ENCODE results near the gene BCL7A.

Gene BCL7A

DNA sequence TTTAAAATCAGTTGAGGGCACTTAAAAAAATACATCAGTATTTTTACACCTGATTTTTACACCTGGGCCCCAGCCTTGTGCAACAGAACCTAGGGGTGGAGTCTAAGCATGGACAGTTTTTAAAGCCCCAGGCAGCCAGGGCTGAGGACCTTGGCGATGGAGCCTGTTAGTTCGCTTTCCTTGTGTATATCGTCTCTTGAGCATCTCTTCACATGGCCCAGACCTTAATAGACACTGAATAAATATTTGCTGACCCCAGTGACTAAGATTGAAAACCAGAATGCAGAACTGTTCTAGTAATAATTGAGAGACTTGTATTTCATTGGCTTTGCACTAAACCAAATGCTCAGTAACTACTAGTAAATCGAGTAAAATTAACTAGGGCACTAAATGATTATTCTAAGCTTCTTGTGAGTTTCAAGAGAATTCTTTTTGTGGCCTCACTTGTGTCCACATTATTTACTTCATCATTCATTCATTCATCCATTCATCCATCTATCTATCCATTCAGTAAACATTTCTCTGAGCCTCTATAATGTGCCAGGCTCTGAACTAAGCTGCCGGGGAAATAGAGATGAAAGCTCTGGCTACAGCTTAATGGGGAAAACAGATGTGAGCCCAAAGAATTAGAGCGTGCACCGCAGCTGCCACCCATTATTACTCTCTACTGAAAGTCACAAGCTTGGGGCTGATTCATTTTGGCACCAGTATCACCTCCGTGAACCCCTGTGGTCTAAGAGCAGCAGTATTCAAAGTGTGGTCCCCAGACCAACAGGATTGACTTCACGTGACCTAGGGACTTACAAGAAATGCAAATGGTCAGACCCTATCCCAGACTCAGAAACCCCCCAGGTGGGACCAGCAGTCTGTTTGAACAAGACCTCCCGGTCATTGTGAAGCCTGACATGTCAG, 30.7 kb upstream of the BCL7A start:
- DNase-seq: peak; percentile 15 to 67

DNA sequence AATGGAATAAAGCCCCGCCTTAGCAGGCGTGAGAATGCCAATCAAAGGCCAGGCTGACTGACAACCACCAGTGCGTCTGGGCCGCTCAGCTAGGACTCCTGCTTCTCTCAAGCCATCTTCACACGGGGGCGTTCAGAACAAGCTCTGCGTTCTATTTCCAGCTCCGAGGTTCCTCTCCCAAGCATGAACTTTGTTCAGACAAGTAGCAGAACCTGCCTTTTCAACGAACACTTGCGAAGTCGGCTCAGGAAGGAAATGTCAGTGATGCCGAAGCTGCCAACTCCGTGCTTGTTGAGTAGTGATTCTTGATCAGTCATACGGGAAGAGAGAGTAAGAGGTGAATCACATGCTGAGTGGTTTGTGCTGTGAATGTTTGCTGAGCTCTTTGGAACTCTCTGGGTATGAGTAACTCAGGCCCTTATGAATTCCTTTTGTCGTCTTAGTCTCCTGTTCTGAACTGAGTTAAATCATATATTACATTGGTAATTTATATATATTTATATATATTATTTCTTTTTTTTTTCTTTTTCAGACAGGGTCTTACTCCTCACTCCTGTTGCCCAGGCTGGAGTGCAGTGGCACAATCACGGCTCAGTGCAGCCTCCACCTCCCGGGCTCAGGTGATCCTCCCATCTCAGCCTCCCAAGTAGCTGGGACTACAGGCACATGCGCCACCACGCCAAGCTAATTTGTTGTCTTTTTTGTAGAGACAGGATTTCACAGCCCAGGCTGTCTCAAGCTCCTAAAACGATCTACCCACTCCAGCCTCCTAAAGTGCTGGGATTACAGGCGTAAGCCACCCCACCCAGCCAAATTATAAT, 29.4 kb upstream of the BCL7A start:
- H3K4me1 Mint-ChIP-seq: peaks cover 24% of the 10 kb centered on the region
- H3K4me3 Mint-ChIP-seq: peak overlapping the region; percentile 68 to 77
- H3K9me3 Mint-ChIP-seq: no peaks in the 10 kb centered on the region
- DNase-seq (peak; percentile 59 to 79), ATAC-seq (peak; percentile 99)
- no peaks in the 10 kb centered on the region for H3K27me3 Mint-ChIP-seq
- H3K27ac Mint-ChIP-seq: peak overlapping the region; percentile 59 to 73

More for the DNA sequence above, 30.7 kb upstream of the BCL7A start:
- peak; percentile 76 for ATAC-seq
- H3K27ac Mint-ChIP-seq: no peak overlapping the region
- H3K27me3 Mint-ChIP-seq: no peaks in the 10 kb centered on the region
- peaks cover 24% of the 10 kb centered on the region for H3K4me1 Mint-ChIP-seq
- H3K9me3 Mint-ChIP-seq: no peaks in the 10 kb centered on the region
- H3K4me3 Mint-ChIP-seq: peak overlapping the region in 1 of 2 donors; percentile 77

DNA sequence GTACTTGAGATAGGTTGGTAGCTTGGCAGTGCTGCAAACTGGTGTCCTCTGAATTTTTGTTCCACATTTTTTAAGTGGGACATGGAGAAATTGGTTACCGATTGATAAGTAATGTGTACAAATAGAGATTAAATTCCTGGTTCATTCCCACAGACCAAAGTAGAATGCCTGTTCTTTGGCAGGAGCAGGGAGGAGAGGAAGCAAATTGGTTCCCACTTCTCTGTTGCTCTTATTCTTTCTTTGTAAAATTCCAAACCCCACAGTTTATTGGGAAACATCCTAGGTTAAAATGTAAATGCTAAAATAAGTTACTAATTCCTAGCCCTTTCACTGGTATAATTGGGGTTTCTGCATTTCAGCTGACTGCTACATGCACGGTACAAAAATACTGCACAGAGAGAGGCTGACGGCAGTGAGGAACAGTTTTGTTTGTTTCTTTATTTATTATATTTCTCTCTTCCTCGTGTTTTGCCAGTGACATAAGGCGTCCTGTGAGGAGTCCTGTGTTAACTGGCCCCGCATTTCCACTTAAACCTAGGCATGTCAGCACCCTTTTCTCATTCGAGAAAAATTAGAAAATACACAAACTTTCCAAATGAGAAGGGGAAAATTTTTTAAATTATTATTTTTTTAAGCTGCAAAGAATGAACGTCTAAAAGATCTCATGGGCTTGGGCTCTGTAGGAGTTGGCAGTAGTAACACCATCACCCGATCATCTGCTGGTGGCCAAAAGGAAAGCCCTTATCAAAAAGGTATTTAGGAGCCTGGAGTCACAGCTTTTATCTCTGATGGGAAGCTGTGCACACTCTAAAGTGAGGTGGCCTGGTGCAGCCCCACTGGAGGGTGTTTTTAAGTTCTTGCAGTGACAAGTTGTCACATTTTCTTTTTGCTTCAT, 25.4 kb upstream of the BCL7A start:
- H3K9me3 Mint-ChIP-seq: peaks cover 0 to 6% of the 10 kb centered on the region in 2 donors
- no peaks in the 10 kb centered on the region for H3K27me3 Mint-ChIP-seq
- ATAC-seq: no peak
- H3K4me1 Mint-ChIP-seq: peaks cover 15% of the 10 kb centered on the region
- H3K27ac Mint-ChIP-seq: no peak overlapping the region
- no peak overlapping the region for H3K4me3 Mint-ChIP-seq
- DNase-seq: no peak

DNA sequence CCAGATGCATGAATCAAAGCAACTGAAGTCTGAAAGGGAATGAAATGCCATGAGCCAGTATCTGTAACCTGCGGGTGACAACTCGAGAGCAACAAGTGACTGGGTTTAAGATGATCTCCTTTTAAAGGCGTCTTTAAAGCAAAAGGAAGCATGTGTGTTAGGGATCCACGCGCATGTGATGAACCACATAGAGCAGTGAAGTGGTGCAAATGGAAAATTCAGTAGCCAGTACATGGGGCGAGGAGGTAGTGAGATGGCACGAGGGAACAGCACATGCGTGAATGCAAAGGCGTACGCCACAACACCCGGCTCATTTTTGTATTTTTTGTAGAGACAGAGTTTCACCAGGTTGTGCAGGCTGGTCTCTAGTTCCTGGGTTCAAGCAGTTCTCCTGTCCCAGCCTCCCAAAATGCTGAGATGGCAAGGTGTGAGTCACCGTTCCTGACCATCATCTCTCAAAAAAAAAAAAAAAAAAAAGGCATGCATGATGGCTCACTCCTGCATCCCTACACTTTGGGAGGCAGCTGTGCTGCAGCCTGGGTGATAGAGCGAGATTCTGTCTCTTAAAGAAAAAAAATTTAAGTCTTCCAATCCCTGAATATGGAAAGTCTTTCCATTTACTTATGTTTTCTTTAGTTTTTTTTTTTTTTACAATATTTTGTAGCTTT, 24.6 kb upstream of the BCL7A start:
- no peak for DNase-seq
- H3K4me3 Mint-ChIP-seq: no peak overlapping the region
- no peak for ATAC-seq
- peaks cover 0 to 6% of the 10 kb centered on the region in 2 donors for H3K9me3 Mint-ChIP-seq
- peaks cover 7% of the 10 kb centered on the region for H3K4me1 Mint-ChIP-seq
- no peaks in the 10 kb centered on the region for H3K27me3 Mint-ChIP-seq
- H3K27ac Mint-ChIP-seq: no peak overlapping the region

DNA sequence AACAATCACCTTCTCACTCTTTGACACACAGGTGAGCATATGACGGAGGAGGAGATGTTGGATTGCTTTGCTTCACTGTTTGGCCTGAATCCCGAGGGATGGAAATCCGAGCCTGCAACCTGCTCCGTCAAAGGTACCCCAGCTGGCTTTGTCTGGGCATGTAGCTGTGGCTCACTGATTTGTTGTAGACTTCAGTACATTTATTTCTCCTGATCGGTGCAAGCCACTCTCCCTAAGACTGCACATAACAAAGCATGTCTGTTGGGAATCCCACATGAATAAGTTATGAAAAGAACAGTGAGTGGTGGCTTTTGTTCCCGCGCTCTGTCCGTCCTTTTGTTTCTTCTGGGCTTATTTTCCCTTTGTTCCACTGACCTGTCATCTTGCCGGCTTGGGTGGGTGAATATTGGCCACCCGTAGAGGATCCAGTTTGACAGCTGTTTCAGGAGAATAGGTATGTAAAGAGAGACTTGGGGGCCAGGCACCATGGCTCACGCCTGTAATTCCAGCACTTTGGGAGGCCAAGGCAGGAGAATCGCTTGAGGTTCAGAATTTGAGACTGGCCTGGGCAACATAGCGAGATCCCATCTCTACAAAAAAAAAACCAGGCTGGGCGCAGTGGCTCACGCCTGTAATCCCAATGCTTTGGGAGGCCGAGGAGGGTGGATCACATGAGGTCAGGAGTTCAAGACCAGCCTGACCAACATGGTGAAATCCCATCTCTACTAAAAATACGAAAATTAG, 20.0 kb upstream of the BCL7A start:
- DNase-seq: no peak
- peaks cover 29% of the 10 kb centered on the region for H3K4me1 Mint-ChIP-seq
- ATAC-seq: no peak
- H3K27ac Mint-ChIP-seq: no peak overlapping the region
- H3K4me3 Mint-ChIP-seq: no peak overlapping the region
- peaks cover 0 to 6% of the 10 kb centered on the region in 2 donors for H3K9me3 Mint-ChIP-seq
- peaks cover 30% of the 10 kb centered on the region for H3K27me3 Mint-ChIP-seq

DNA sequence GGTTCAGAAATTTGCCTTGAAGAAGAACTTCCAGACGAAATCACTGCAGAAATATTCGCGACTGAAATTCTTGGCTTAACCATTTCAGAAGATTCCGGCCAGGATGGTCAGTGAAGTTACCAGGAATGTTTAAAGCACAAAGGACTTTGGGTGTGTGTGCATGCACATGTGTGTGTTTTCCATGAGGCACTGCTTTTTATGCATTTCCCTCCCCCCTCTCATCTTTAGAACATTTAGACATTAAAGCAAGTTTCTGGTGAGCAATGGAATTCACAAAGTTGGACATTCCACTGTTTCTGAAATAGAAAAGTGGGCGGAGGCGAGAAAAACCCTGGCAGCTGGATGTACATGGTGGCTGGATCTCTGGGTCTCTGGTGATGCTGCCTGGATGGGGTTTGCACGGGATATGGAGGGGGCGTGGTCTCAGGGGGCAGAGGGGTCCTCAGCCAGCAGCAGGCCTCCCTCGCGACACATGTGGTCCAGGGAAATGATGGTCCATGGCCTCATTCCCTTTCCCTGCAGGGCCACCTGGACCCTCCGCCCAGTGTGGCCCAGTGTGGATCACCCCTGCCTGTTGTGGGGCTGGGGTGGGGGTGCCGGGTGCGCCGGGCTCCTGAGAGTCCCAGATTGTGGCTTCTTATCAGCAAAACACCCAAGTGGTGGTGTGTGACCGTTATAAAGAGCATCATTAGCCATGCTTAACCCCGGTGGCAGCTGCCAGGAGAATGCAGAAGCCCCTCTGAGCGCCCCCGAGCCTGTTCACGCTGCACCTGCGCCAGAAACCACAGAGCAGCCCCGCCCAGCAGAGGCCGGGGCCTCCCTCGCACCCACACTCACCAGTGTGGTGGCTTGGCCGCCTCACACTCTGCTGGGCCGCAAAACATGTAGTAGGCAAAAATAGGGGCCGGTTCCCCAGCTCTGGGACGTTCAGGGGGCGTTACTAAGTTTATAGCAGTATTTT, 17.8 kb upstream of the BCL7A start:
- ATAC-seq (peak; percentile 86), DNase-seq (no peak)
- Mint-ChIP-seq H3K27me3 (peaks cover 34% of the 10 kb centered on the region), H3K27ac (peak overlapping the region in 1 of 2 donors; percentile 31), H3K4me1 (peaks cover 40% of the 10 kb centered on the region), H3K4me3 (peak overlapping the region in 1 of 2 donors; percentile 14), H3K9me3 (peaks cover 0 to 6% of the 10 kb centered on the region in 2 donors)

DNA sequence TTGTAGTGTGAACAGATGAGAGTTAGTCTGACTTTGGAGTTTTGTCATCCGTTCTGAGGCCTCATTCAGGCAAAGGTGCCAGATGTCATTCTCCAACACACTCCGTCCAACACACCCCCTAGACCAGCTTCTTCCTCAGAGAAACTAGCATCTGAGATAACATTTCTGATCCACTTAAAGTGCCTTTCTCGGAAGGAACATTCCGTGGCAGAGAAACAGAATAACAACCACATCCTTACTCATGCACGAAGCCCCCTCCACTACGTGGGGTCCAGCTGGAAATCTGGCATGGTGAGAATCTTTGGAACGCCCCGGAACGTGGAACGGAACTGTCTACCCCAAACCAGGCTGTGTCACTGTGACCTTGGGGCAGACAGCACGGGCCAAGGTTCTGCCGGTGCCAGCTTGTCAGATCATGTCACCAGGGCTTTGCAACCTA, 17.0 kb upstream of the BCL7A start:
- Mint-ChIP-seq H3K27ac (no peak overlapping the region), H3K4me3 (no peak overlapping the region), H3K4me1 (peaks cover 40% of the 10 kb centered on the region), H3K27me3 (peaks cover 34% of the 10 kb centered on the region), H3K9me3 (peaks cover 0 to 1% of the 10 kb centered on the region in 2 donors)
- ATAC-seq: peak; percentile 20
- DNase-seq: no peak

DNA sequence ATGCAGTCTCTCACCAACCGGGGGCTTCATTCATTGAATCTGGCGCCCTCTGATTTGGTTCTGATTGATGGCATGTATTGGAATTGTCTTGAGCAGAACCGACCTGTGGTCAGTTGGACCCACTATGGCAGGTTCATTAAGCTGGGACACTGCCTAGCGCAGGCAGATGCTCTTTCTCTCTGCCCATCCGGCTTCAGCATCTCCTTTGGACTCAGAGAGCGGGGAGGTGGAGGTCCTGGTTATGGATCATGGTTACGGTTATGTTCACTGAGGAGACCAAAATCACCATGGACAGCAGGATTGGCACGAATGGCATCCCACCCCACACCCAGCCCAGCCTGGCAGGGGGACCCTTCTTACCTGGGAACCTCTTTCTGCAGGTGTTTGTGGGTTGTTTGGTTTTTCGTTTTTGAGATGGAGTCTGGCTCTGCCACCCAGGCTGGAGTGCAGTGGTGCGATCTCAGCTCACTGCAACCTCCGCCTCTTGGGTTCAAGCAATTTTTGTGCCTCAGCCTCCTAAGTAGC, 16.4 kb upstream of the BCL7A start:
- H3K27ac Mint-ChIP-seq: no peak overlapping the region
- no peak for ATAC-seq

DNA sequence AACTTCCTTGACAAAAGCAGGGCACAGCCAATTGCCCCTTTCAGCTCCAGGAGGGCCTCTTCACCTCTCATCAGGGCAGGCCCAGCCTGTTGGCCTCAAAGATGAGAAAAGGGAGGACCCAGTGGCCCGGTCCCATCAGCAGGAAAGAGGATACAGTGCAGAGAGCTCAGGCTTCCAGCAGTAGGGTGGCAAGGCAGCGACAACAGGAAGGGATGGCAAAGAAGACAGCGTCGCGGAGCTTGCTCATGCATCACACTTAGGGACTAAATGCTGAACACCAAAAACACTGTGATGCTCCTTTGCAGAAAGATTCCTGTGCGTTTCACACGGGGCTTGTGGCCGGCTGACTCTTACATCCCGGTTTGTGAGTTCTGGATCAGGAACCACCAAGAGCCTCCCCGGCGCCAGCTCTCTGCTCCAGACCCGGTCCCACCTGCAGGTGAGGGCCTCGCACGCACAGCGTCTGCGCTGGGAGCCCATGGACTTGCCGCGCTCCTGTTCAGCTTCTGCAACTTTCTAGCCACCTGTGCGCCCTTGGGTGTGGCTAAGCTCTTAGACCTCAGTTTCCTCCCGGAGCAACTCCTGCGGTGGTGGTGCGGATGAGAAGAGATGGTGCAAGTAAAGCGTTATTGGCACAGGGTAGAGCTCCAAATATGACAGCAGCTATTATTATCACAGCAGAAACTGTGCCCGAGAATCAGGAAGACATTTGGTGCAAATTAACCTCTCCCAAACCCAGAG, 15.3 kb upstream of the BCL7A start:
- DNase-seq: no peak
- peak; percentile 38 for ATAC-seq
- peaks cover 34% of the 10 kb centered on the region for H3K27me3 Mint-ChIP-seq

More for the DNA sequence above, 16.4 kb upstream of the BCL7A start:
- H3K4me3 Mint-ChIP-seq: no peak overlapping the region
- H3K9me3 Mint-ChIP-seq: no peaks in the 10 kb centered on the region
- DNase-seq: no peak
- peaks cover 34% of the 10 kb centered on the region for H3K27me3 Mint-ChIP-seq
- peaks cover 40% of the 10 kb centered on the region for H3K4me1 Mint-ChIP-seq

DNA sequence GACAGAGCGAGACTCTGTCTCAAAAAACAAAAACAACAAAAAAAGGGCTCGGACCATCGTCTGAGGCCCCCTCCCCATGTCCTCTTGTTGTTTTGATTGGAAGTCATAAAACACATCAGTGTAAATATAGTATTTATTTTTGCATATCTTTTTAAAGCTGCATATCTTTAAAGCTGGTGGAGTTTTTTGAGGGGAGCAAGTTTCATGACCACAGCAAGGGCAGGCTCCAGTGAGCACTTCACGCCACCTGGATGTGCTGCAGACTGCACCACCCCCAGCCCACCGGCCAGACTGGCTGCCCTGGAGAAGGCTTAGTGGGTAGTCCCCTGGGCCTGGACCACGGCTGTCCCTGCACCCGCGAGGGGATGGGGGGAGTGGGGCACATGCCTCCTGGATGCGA, 11.9 kb upstream of the BCL7A start:
- no peak overlapping the region for H3K27ac Mint-ChIP-seq
- H3K27me3 Mint-ChIP-seq: peaks cover 20% of the 10 kb centered on the region
- DNase-seq (no peak), ATAC-seq (no peak)
- H3K4me1 Mint-ChIP-seq: peaks cover 39% of the 10 kb centered on the region
- no peaks in the 10 kb centered on the region for H3K9me3 Mint-ChIP-seq
- H3K4me3 Mint-ChIP-seq: no peak overlapping the region

More for the DNA sequence above, 15.3 kb upstream of the BCL7A start:
- Mint-ChIP-seq H3K9me3 (no peaks in the 10 kb centered on the region), H3K27ac (peak overlapping the region; percentile 57 to 81), H3K4me3 (peak overlapping the region; percentile 54 to 55), H3K4me1 (peaks cover 40% of the 10 kb centered on the region)

DNA sequence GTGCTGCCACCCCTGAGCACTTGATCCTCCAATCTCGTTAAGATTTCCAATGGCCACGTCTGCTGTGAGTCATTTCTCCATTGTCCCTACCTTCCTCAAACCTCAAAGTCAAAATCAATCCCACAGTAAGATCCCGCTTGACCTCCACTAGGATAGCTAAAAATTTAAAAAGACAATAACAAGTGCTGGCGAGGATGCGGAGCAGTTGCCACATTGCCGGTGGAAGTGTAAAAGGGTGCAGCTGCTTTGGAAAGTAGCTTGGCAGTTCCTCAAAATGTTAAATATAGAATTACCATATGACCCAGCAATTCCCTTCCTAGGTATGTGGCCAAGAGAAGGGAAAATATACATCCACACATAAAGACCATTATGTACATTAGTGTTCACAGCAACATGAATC, 9.5 kb upstream of the BCL7A start:
- no peak overlapping the region for H3K27ac Mint-ChIP-seq
- no peaks in the 10 kb centered on the region for H3K27me3 Mint-ChIP-seq
- DNase-seq: no peak
- H3K4me1 Mint-ChIP-seq: peaks cover 17% of the 10 kb centered on the region
- no peak for ATAC-seq
- no peaks in the 10 kb centered on the region for H3K9me3 Mint-ChIP-seq
- no peak overlapping the region for H3K4me3 Mint-ChIP-seq

DNA sequence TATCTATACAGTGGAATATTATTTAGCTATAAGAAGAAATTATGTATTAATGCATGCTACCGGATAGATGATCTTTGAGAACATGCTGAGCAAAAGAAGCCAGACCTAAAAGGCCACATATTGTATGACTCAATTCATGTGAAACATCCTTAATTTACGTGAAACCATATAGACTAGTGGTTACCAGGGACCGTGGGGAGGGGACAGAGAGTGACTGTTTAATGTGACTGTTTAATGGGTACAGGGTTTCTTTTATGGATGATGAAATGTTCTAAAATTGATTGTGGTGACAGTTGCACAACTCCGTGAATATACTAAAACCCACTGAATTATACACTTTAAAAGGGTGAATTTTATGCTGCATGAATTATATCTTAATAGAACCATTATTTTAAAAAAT, 8.5 kb upstream of the BCL7A start:
- peak; percentile 91 for ATAC-seq
- Mint-ChIP-seq H3K9me3 (no peaks in the 10 kb centered on the region), H3K4me1 (peaks cover 12% of the 10 kb centered on the region), H3K27ac (peak overlapping the region in 1 of 2 donors; percentile 50), H3K4me3 (no peak overlapping the region), H3K27me3 (no peaks in the 10 kb centered on the region)
- DNase-seq: no peak

Measured in stimulated activated naive CD8-positive, alpha-beta T cell treated with anti-CD3 and anti-CD28 coated beads, Interleukin-15, amount 100 ng/mL, for 72 hours (primary cell).